Stimulated activated naive CD8-positive, alpha-beta T cell treated with anti-CD3 and anti-CD28 coated beads, Interleukin-15, amount 100 ng/mL, for 72 hours (primary cell): ENCODE measurements around the gene MERTK.

Experiments used
- ATAC-seq: fragments of 150-1000 bp; cut with Tn5 transposase; 2 replicates; pipeline ENCODE4 v1.10.0; 2021; ENCODE audit warnings: mild to moderate bottlenecking, moderate library complexity
- DNase-seq, 2 donors: peaks; one replicate each; pipeline ENCODE4 v3.0.0; 2021 to 2022
- H3K27ac Mint-ChIP-seq, 2 donors: one replicate each; pipeline ENCODE4 v1.8.0; 2022; ENCODE audit warnings: mild to moderate bottlenecking in 2 of 2, mixed read lengths in 2 of 2, moderate library complexity in 2 of 2
- H3K27me3 Mint-ChIP-seq: one replicate; pipeline ENCODE4 v1.8.0; 2022; ENCODE audit warnings: mixed read lengths
- H3K4me1 Mint-ChIP-seq: one replicate; pipeline ENCODE4 v1.8.0; 2022; ENCODE audit warnings: mild to moderate bottlenecking, mixed read lengths
- H3K4me3 Mint-ChIP-seq, 2 donors: one replicate each; pipeline ENCODE4 v1.8.0; 2022; ENCODE audit warnings: mild to moderate bottlenecking in 2 of 2, mixed read lengths in 2 of 2, moderate library complexity in 1 of 2
- H3K9me3 Mint-ChIP-seq, 2 donors: one replicate each; pipeline ENCODE4 v1.8.0; 2022; ENCODE audit warnings: mixed read lengths in 2 of 2

Gene MERTK

GRCh38 chr2:111975053-111975552, 76.7 kb downstream of the MERTK start:
- ATAC-seq (no peak), DNase-seq (no peak)
- Mint-ChIP-seq H3K27ac (no peak overlapping the region), H3K9me3 (peaks cover 13 to 20% of the 10 kb centered on the region in 2 donors), H3K4me3 (no peak overlapping the region), H3K27me3 (peaks cover 20% of the 10 kb centered on the region), H3K4me1 (no peaks in the 10 kb centered on the region)

GRCh38 chr2:111975819-111976218, 77.4 kb downstream of the MERTK start:
- ATAC-seq (no peak), DNase-seq (no peak)
- no peaks in the 10 kb centered on the region for H3K4me1 Mint-ChIP-seq
- H3K9me3 Mint-ChIP-seq: peaks cover 13 to 20% of the 10 kb centered on the region in 2 donors
- H3K27ac Mint-ChIP-seq: no peak overlapping the region
- no peak overlapping the region for H3K4me3 Mint-ChIP-seq
- H3K27me3 Mint-ChIP-seq: peaks cover 20% of the 10 kb centered on the region

DNA sequence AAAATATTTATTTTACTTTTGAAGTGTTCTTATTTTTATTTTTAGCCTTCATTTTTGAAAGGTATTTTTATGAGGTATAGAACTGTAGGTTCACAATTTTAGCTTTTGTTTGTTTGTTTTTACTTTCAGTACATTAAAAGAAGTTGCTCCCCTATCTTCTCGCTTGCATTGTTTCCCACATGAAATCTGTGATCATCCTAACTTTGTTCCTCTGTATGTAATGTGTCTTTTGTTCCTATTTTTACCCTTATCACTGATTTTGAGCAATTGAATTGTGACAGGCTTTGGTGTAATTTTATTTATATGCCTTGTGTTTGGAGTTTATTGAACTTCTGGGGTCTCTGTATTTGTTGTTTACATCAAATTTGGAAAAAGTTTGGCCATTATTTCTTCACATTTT, 78.8 kb downstream of the MERTK start:
- ATAC-seq: no peak

GRCh38 chr2:111978452-111979170, 80.2 kb downstream of the MERTK start:
- no peak for DNase-seq
- Mint-ChIP-seq H3K27ac (no peak overlapping the region), H3K9me3 (peaks cover 13 to 20% of the 10 kb centered on the region in 2 donors), H3K4me1 (peaks cover 14% of the 10 kb centered on the region), H3K27me3 (no peaks in the 10 kb centered on the region), H3K4me3 (no peak overlapping the region)
- ATAC-seq: no peak

More for the DNA sequence above, 78.8 kb downstream of the MERTK start:
- no peak overlapping the region for H3K27ac Mint-ChIP-seq
- H3K4me3 Mint-ChIP-seq: no peak overlapping the region
- H3K27me3 Mint-ChIP-seq: peaks cover 8% of the 10 kb centered on the region
- H3K4me1 Mint-ChIP-seq: peaks cover under 1% of the 10 kb centered on the region
- H3K9me3 Mint-ChIP-seq: peaks cover 13 to 20% of the 10 kb centered on the region in 2 donors
- DNase-seq: no peak

- H3K27me3 Mint-ChIP-seq: no peaks in the 10 kb centered on the region
Observed at GRCh38 chr2:111981666-111982065, 83.3 kb downstream of the MERTK start.

DNA sequence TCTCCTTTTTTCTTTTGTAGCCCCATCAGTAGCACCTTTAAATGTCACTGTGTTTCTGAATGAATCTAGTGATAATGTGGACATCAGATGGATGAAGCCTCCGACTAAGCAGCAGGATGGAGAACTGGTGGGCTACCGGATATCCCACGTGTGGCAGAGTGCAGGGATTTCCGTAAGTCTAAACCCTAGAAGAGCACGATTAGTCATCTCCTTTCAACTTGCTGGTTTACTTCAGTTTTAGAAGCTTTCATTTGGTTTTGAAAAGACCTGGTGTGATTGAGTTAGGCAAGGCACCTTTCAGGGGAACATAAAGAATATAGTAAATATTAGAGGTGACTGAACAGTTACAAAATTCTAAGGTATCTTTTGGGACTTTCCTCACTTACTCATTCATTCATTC, 84.4 kb downstream of the MERTK start:
- peak in 1 of 2 donors; percentile 45 for DNase-seq
- peak; percentile 94 for ATAC-seq

More at GRCh38 chr2:111981666-111982065, 83.3 kb downstream of the MERTK start:
- Mint-ChIP-seq H3K27ac (no peak overlapping the region), H3K4me3 (no peak overlapping the region), H3K4me1 (peaks cover 18% of the 10 kb centered on the region), H3K9me3 (peaks cover 12 to 13% of the 10 kb centered on the region in 2 donors)
- no peak for DNase-seq
- ATAC-seq: no peak

DNA sequence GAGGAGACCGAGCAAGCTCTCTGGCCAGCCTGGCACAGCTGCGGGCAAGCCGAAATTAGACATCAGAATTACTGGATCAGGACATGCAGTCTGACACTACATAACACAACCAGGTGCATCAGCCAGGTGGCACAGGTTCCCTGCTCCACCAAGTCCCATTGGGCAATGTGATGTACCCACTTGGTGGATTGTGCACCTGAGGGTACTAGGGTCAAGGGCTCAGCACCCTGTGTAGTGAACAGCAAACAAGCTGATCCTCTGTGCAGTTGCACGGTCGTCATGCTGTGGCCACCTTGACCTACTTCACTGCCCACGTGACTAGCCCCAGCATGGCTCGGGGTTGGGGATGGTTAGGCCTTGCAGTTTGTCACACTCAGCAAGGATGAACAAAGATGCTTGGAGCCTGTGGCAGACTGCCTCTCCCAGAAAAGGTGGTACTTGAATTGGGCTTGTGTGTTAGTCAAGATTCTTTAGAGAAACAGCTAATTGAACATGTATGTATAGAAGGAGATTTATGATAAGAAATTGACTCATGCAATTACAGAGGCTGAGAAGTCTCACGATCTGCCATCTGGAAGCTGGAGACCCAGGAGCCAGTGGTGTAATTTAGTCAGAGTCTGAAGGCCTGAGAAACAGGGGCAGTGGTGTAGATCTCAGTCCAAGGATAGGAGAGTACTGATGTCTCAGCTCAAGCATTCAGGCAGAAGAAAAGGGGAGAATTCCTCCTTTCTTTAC, 85.2 kb downstream of the MERTK start:
- Mint-ChIP-seq H3K27me3 (no peaks in the 10 kb centered on the region), H3K27ac (no peak overlapping the region), H3K4me3 (no peak overlapping the region), H3K9me3 (no peaks in the 10 kb centered on the region), H3K4me1 (peaks cover 18% of the 10 kb centered on the region)
- ATAC-seq (no peak), DNase-seq (no peak)

More for the DNA sequence above, 84.4 kb downstream of the MERTK start:
- no peak overlapping the region for H3K27ac Mint-ChIP-seq
- no peaks in the 10 kb centered on the region for H3K27me3 Mint-ChIP-seq
- peak overlapping the region in 1 of 2 donors; percentile 38 for H3K4me3 Mint-ChIP-seq
- peaks cover under 1 to 2% of the 10 kb centered on the region in 2 donors for H3K9me3 Mint-ChIP-seq
- H3K4me1 Mint-ChIP-seq: peaks cover 18% of the 10 kb centered on the region

DNA sequence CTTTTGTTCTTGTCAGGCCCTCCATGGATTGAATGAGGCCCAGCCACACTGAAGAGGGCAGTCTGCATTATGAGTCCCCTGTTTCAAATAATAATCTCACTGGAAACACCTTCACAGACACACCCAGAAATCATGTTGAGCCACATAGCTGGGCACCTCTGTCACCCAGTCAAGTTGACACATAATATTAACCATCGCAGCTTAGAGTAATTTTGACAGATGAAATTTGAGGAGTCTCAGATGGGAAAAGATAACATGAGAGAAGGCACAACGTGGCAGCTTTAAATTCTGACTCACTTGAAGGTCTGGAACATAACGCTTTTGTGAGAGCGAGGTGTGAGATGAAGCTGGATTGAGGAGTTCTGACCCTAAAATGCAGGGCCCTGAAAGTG, 85.8 kb downstream of the MERTK start:
- Mint-ChIP-seq H3K27ac (no peak overlapping the region), H3K4me3 (no peak overlapping the region), H3K4me1 (peaks cover 18% of the 10 kb centered on the region), H3K27me3 (no peaks in the 10 kb centered on the region), H3K9me3 (no peaks in the 10 kb centered on the region)
- DNase-seq (no peak), ATAC-seq (no peak)

- H3K27ac Mint-ChIP-seq: no peak overlapping the region
- no peak overlapping the region for H3K4me3 Mint-ChIP-seq
- no peaks in the 10 kb centered on the region for H3K9me3 Mint-ChIP-seq
- H3K27me3 Mint-ChIP-seq: no peaks in the 10 kb centered on the region
- DNase-seq (no peak), ATAC-seq (no peak)
- H3K4me1 Mint-ChIP-seq: peaks cover 18% of the 10 kb centered on the region
Observed at GRCh38 chr2:111985514-111985913, 87.1 kb downstream of the MERTK start.

- no peak overlapping the region for H3K4me3 Mint-ChIP-seq
Observed at GRCh38 chr2:111986116-111986900, 87.9 kb downstream of the MERTK start.

DNA sequence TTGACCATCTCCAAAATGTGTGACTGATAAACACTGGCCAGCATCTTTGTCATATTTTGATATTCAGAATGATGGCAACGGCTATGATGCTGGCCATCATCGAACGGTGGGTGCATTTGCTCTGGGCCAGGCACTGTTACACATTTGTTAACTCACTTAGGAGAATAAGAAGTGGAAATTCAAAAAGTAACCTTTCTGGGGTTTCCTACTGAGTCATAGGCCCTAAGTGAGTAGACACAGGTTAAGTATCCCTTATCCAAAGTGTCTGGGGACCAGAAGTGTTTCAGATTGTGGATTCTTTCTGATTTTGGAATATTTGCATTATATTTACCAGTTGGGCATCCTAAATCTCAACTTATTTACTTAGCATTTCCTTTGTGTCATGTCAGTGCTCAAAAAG, 92.0 kb downstream of the MERTK start:
- Mint-ChIP-seq H3K4me3 (no peak overlapping the region), H3K27me3 (peaks cover 8% of the 10 kb centered on the region), H3K9me3 (no peaks in the 10 kb centered on the region), H3K27ac (no peak overlapping the region), H3K4me1 (no peaks in the 10 kb centered on the region)
- DNase-seq: no peak
- no peak for ATAC-seq

More at GRCh38 chr2:111986116-111986900, 87.9 kb downstream of the MERTK start:
- Mint-ChIP-seq H3K4me1 (peaks cover 18% of the 10 kb centered on the region), H3K27me3 (no peaks in the 10 kb centered on the region), H3K9me3 (no peaks in the 10 kb centered on the region), H3K27ac (no peak overlapping the region)
- ATAC-seq (no peak), DNase-seq (no peak)

- Mint-ChIP-seq H3K4me3 (no peak overlapping the region), H3K4me1 (no peaks in the 10 kb centered on the region), H3K27me3 (peaks cover 8% of the 10 kb centered on the region), H3K9me3 (no peaks in the 10 kb centered on the region), H3K27ac (no peak overlapping the region)
- no peak for ATAC-seq
- no peak for DNase-seq
Observed at GRCh38 chr2:111990856-111991255, 92.4 kb downstream of the MERTK start.

DNA sequence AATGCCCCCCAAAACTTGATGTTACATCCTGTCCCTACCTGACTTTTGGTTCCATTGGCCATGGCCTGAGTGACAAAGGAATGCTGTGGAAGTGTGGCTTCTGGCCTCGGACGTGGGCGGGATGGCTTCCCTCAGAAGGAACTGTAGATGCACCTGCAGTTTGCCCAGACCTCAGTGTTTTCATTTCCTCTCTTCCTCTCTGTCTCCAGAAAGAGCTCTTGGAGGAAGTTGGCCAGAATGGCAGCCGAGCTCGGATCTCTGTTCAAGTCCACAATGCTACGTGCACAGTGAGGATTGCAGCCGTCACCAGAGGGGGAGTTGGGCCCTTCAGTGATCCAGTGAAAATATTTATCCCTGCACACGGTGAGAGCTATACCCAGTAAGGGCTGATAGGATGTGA, 95.6 kb downstream of the MERTK start:
- peaks cover 8% of the 10 kb centered on the region for H3K27me3 Mint-ChIP-seq
- H3K27ac Mint-ChIP-seq: no peak overlapping the region
- H3K4me1 Mint-ChIP-seq: no peaks in the 10 kb centered on the region
- no peak overlapping the region for H3K4me3 Mint-ChIP-seq
- no peak for DNase-seq
- H3K9me3 Mint-ChIP-seq: no peaks in the 10 kb centered on the region
- ATAC-seq: no peak

GRCh38 chr2:111995148-111995547, 96.7 kb downstream of the MERTK start:
- no peak overlapping the region for H3K4me3 Mint-ChIP-seq
- H3K4me1 Mint-ChIP-seq: no peaks in the 10 kb centered on the region
- ATAC-seq (no peak), DNase-seq (no peak)
- H3K27ac Mint-ChIP-seq: no peak overlapping the region
- H3K27me3 Mint-ChIP-seq: peaks cover 14% of the 10 kb centered on the region
- H3K9me3 Mint-ChIP-seq: peaks cover 5 to 6% of the 10 kb centered on the region in 2 donors

DNA sequence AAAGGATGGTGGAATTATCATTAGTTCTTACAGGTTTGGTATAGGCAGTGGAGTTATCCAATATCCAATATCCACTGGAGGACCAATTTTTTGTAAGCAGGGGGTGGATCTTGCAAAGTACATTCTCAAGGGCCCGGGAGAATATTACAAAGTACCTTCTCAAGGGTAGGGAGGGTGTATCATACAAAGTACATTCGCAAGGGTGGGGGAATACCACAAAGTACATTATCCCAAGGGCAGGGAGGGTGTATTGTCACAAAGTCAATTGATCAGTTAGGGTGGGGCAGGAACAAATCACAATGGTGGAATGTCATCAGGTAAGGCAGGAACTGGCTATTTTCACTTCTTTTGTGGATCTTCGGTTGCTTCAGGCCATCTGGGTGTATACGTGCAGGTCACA, 101.4 kb downstream of the MERTK start:
- Mint-ChIP-seq H3K27ac (no peak overlapping the region), H3K4me1 (peaks cover 9% of the 10 kb centered on the region), H3K27me3 (peaks cover 6% of the 10 kb centered on the region), H3K4me3 (no peak overlapping the region), H3K9me3 (peaks cover 5 to 7% of the 10 kb centered on the region in 2 donors)
- DNase-seq: no peak
- no peak for ATAC-seq
